ENCODE data around the gene MLLT1.

Gene MLLT1

GRCh38 chr19:6220385-6221191, 59.2 kb downstream of the MLLT1 start:
- no peak for DNase-seq

GRCh38 chr19:6219586-6220290, 60.0 kb downstream of the MLLT1 start:
- no peak for DNase-seq

DNA sequence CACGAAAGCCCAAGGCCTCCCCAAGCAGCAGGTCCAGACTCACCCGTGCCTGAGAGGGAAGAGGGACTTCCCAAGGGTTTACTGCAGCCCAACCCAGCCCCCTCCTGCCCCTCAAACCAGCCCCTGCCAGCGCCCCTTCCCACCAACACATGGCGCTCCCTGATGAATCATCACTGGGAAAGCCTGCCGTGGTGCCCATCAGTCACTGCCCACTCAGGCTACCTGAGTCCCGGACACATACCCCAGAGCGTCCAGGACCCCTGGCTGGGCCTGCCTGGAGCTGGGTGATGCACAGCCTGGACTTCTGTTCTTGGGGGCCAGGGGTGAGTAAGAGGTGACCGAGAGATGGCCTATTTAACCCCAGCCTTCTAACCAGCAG, 60.6 kb downstream of the MLLT1 start:
- no peak for DNase-seq

- peak; percentile 46 for DNase-seq
Measured at GRCh38 chr19:6218491-6219146, 61.2 kb downstream of the MLLT1 start.

DNA sequence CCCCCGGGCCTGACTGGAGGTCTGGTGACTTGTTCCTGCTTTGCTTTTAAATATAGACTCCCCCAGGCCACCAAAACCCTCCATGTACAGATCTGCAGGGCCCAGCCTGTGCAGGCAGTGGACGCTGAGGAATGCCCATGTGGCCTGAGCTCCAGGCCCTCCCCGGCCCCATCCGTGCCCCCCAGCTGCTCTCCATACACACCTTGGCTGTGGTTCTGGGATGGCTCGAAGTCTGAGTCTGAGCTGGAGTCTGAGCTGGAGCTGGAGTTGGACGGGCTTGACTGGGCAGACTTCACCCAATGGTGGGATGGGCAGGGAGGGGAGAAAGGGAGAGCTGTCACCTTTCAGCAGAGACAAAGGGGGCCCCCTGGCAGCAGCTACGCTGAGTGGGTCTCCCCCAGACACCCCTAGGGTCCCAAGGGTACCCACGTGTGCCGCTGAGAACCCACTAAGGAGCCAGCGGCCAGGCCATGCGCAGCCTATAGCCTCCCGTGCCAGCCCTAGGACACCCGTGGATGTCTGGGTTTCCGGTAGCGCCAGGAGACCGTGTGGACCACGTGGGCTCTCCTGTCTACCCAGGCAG, 61.9 kb downstream of the MLLT1 start:
- DNase-seq, result no peak

GRCh38 chr19:6216996-6217751, 62.6 kb downstream of the MLLT1 start:
- peak; percentile 94 for DNase-seq

DNA sequence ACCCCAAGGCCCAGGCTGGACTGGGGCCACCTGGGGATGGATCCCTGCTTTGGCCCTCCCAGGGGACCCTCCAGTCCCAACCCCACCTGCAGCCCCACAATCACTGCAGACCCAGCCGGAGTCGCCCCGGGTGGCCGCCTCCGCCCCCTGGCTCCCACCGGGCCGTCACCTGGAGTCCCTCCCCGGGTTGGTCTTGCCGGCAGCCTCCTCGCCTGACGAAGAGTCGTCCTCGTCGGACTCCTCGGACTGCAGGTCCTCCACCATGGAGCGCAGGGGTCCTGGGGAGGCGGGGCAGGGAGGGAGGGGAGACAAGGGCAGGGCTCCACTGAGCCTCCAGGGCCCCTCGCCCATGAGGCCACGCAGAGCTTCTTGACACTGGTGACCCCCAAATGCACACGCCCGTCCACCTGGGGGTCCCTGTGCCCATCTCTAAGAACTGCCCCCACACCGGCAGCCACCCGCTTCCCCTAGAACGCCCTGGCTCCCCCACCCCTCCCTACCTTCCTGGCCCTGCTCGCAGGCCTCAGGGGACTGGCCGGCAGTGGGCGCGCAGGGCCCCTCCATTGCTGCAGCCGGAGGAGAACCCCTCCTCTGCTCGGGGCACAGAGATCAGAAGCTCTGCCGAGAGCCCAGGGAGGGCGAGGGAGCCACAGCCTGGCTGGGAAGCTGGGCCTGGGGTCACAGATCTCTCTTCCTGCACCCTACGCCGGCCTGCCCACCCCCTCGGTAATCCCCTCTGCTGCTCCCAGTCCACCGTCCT, 63.4 kb downstream of the MLLT1 start:
- no peak for DNase-seq

DNA sequence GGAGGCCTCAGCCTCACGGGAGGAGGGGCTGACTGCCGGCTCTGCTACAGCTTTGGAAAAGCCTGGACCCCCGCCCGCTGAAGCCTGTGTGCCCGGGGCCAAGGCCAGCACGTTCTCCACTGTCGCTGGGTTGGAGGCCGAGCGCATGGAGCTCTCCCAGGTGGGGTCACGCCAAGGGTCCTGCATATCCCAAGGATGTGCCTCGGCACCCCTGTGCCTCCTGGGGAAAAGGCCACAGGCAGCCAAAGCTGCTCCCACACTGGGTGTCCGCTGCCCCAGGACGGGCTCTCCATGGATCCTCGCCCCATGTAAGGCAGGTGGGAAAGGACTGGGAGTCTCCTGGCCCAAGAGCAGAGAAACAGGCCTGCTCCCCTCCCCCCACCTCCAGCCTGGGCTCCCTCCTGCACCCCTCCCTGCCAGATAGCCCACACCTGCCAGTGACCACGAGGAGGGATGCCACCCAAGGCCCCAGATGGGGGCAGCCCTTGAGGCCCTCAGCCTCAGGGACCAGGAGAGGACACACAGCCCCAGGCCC, 64.0 kb downstream of the MLLT1 start:
- DNase-seq, result no peak

GRCh38 chr19:6214881-6215541, 64.8 kb downstream of the MLLT1 start:
- DNase-seq, result no peak

- no peak for DNase-seq
Measured at GRCh38 chr19:6213696-6214641, 65.8 kb downstream of the MLLT1 start.

DNA sequence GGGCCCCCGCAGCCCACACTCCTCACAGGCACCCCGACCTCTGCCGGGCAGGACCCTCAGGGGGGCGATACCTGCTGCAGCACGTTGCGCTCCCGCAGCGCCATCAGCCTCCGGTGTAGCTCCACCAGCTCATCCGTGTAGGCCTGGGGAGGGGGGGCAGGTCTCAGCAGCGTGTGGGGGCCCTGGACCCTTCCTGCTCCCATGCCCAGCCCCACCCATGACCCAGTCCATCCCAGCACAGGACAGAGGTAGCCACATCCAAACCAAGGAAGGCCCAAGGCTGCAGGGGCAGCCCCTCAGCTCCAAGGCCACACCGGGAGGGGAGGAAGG, 66.5 kb downstream of the MLLT1 start:
- DNase-seq, result no peak

- no peak for DNase-seq
Measured at GRCh38 chr19:6212403-6213265, 67.1 kb downstream of the MLLT1 start.

DNA sequence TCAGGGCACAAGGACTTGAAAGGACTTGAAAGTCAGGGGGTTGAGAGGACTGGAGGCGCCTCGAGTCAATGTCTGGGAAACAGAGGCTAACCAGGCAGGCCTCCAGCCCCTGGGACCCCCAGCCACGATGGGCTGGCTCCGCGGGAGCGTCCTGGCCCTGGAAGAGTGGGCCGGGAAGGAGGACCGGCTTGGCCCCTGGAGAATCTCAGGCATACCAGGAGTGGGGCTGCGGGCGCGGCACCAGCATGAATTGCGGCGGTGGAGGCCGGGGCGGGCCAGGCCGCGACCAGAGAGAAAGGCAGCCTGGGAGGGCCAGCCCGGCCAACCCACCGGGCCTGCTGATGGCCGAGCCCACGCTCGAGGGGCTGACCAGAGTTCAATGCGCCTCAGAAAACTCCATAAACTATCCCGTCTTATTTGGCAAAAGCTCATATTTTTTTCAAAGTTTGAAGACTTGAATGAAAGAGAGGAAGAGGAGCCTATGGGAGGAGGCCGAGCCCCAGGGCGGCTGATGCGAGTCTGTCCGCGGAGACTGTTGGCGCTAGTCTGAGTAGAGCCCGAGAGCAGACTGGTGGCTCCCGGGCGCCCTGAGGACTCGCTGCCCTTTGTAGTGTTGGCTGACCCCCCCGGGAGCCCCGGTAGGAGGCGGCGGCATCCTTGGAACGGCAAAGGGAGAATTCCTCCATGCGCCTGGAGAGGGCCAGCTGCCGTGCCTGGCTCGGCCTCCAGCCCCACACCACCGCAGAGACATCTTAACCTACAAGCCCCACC, 68.0 kb downstream of the MLLT1 start:
- DNase-seq, result no peak

- no peak for DNase-seq
Measured at GRCh38 chr19:6210721-6211600, 68.8 kb downstream of the MLLT1 start.

- DNase-seq, result no peak
Measured at GRCh38 chr19:6210091-6210490, 69.7 kb downstream of the MLLT1 start.

GRCh38 chr19:6209680-6210079, 70.1 kb downstream of the MLLT1 start:
- DNase-seq, result no peak

DNA sequence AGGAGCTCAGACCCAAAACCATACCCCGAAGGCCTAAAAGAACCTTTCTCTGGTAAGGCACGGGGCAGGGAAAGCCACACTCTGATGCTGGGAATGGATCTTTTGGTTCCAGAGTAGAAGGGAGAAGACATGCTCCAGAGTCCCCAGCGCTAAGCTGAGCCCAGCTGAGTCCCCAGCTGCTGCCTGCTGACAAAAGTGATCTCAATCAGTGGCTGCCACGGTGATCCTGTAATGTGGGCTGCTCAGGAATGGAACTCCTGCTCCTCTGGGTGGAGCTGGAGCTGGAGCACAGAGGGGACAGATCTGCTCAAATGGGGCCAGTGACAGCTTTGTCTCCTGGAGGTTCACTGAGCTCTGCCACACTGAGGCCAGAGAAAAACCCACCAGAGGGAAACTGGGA, 70.5 kb downstream of the MLLT1 start:
- DNase-seq, result no peak
